ENCODE results near the gene IL25.

Gene IL25

GRCh38 chr14:23409475-23409874 is 36.9 kb downstream of the IL25 start:
- Histone ChIP-seq H2AK5ac (ENCODE audit: low read depth, low read length) (peak overlapping the region; percentile 57), H3K9me3 (replicated peaks in 1 of 2; ENCODE audit: control insufficient read depth in 2 of 2, insufficient read depth in 1 of 2, low read depth in 1 of 2, low read length in 2 of 2) (no peaks in the 10 kb centered on the region), H3K27ac (replicated peaks; ENCODE audit: low read length) (no peak overlapping the region), H2BK5ac (ENCODE audit: low read length) (peak overlapping the region; percentile 43), H2BK12ac (ENCODE audit: low read length) (no peak overlapping the region), H3K36me3 (replicated peaks in 1 of 2; ENCODE audit: control insufficient read depth in 2 of 2, insufficient read depth in 2 of 2, low read length in 2 of 2) (no peaks in the 10 kb centered on the region), H3K4me1 (ENCODE audit: control insufficient read depth in 2 of 2, insufficient read depth in 1 of 2, low read depth in 1 of 2, low read length in 2 of 2) (peaks cover 5% of the 10 kb centered on the region in 2 donors), H4K91ac (ENCODE audit: low read depth, low read length, poor library complexity) (no peak overlapping the region), H3K4me3 (ENCODE audit: low read length in 2 of 2) (no peak overlapping the region), H2BK15ac (ENCODE audit: low read length) (no peak overlapping the region), H3K79me1 (ENCODE audit: low read depth, low read length) (peaks cover 1% of the 10 kb centered on the region), H3K4me2 (ENCODE audit: insufficient read depth, low read length, poor library complexity, severe bottlenecking) (no peak overlapping the region), H4K8ac (ENCODE audit: low read depth, low read length) (no peak overlapping the region), H2AFZ (ENCODE audit: low read length) (no peak overlapping the region), H3K14ac (ENCODE audit: low read length) (no peak overlapping the region), H3K18ac (ENCODE audit: low read length) (peak overlapping the region; percentile 15), H3K4ac (ENCODE audit: low read length) (no peak overlapping the region), H2BK120ac (ENCODE audit: low read depth, low read length) (no peak overlapping the region), H3K23ac (ENCODE audit: low read depth, low read length, poor library complexity) (no peak overlapping the region), H3K9ac (ENCODE audit: low read depth, low read length, poor library complexity) (no peak overlapping the region), H3K27me3 (ENCODE audit: control insufficient read depth in 3 of 3, insufficient read depth in 3 of 3, low read depth in 1 of 3, low read length in 3 of 3) (peaks cover 0 to 63% (median 0%) of the 10 kb centered on the region in 3 experiments)
- DNase-seq (ENCODE audit: low spot score): no peak
- no CpG with 5 or more reads among the region's 2 CpGs for WGBS, 2 donors (ENCODE audit: extremely low coverage in 2 of 2, insufficient read length in 2 of 2, insufficient replicate concordance in 1 of 2)

- H3K18ac ChIP-seq (ENCODE audit: low read length): peak overlapping the region; percentile 61
- peak overlapping the region; percentile 57 for H2AK5ac ChIP-seq (ENCODE audit: low read depth, low read length)
- no peak overlapping the region for H3K4ac ChIP-seq (ENCODE audit: low read length)
- H2BK120ac ChIP-seq (ENCODE audit: low read depth, low read length): no peak overlapping the region
- H3K23ac ChIP-seq (ENCODE audit: low read depth, low read length, poor library complexity): no peak overlapping the region
- H4K91ac ChIP-seq (ENCODE audit: low read depth, low read length, poor library complexity): no peak overlapping the region
- H3K4me3 ChIP-seq (ENCODE audit: low read length in 2 of 2): no peak overlapping the region
- no peak overlapping the region for H3K27ac ChIP-seq (replicated peaks; ENCODE audit: low read length)
- no CpG with 5 or more reads among the region's 14 CpGs for WGBS, 2 donors (ENCODE audit: extremely low coverage in 2 of 2, insufficient read length in 2 of 2, insufficient replicate concordance in 1 of 2)
- H3K27me3 ChIP-seq (ENCODE audit: control insufficient read depth in 3 of 3, insufficient read depth in 3 of 3, low read depth in 1 of 3, low read length in 3 of 3): peaks cover 0 to 57% (median 0%) of the 10 kb centered on the region in 3 experiments
- no peak overlapping the region for H3K4me2 ChIP-seq (ENCODE audit: insufficient read depth, low read length, poor library complexity, severe bottlenecking)
- DNase-seq (ENCODE audit: low spot score): no peak
- H3K14ac ChIP-seq (ENCODE audit: low read length): no peak overlapping the region
- H3K4me1 ChIP-seq (ENCODE audit: control insufficient read depth in 2 of 2, insufficient read depth in 1 of 2, low read depth in 1 of 2, low read length in 2 of 2): peaks cover 5% of the 10 kb centered on the region in 2 donors
- peak overlapping the region; percentile 8 for H2BK15ac ChIP-seq (ENCODE audit: low read length)
- H2BK5ac ChIP-seq (ENCODE audit: low read length): peak overlapping the region; percentile 43
- no peak overlapping the region for H2BK12ac ChIP-seq (ENCODE audit: low read length)
- no peaks in the 10 kb centered on the region for H3K79me1 ChIP-seq (ENCODE audit: low read depth, low read length)
- H3K9ac ChIP-seq (ENCODE audit: low read depth, low read length, poor library complexity): no peak overlapping the region
- H3K9me3 ChIP-seq (replicated peaks in 1 of 2; ENCODE audit: control insufficient read depth in 2 of 2, insufficient read depth in 1 of 2, low read depth in 1 of 2, low read length in 2 of 2): no peaks in the 10 kb centered on the region
- H2AFZ ChIP-seq (ENCODE audit: low read length): no peak overlapping the region
- H3K36me3 ChIP-seq (replicated peaks in 1 of 2; ENCODE audit: control insufficient read depth in 2 of 2, insufficient read depth in 2 of 2, low read length in 2 of 2): no peaks in the 10 kb centered on the region
- no peak overlapping the region for H4K8ac ChIP-seq (ENCODE audit: low read depth, low read length)
These were observed 37.5 kb downstream of the IL25 start for GRCh38 chr14:23409966-23410635.

- no peaks in the 10 kb centered on the region for H3K79me1 ChIP-seq (ENCODE audit: low read depth, low read length)
- peak overlapping the region; percentile 82 for H3K18ac ChIP-seq (ENCODE audit: low read length)
- peak overlapping the region; percentile 30 for H2BK5ac ChIP-seq (ENCODE audit: low read length)
- H2BK15ac ChIP-seq (ENCODE audit: low read length): no peak overlapping the region
- no peak overlapping the region for H3K27ac ChIP-seq (replicated peaks; ENCODE audit: low read length)
- H3K9me3 ChIP-seq (replicated peaks in 1 of 2; ENCODE audit: control insufficient read depth in 2 of 2, insufficient read depth in 1 of 2, low read depth in 1 of 2, low read length in 2 of 2): no peaks in the 10 kb centered on the region
- H3K9ac ChIP-seq (ENCODE audit: low read depth, low read length, poor library complexity): no peak overlapping the region
- H3K4ac ChIP-seq (ENCODE audit: low read length): no peak overlapping the region
- H4K91ac ChIP-seq (ENCODE audit: low read depth, low read length, poor library complexity): no peak overlapping the region
- H3K23ac ChIP-seq (ENCODE audit: low read depth, low read length, poor library complexity): peak overlapping the region; percentile 9
- no peak for DNase-seq (ENCODE audit: low spot score)
- no peak overlapping the region for H2BK12ac ChIP-seq (ENCODE audit: low read length)
- H2AFZ ChIP-seq (ENCODE audit: low read length): peak overlapping the region; percentile 16
- H3K4me2 ChIP-seq (ENCODE audit: insufficient read depth, low read length, poor library complexity, severe bottlenecking): no peak overlapping the region
- no peaks in the 10 kb centered on the region for H3K36me3 ChIP-seq (replicated peaks in 1 of 2; ENCODE audit: control insufficient read depth in 2 of 2, insufficient read depth in 2 of 2, low read length in 2 of 2)
- no peak overlapping the region for H2BK120ac ChIP-seq (ENCODE audit: low read depth, low read length)
- peaks cover 0 to 41% (median 0%) of the 10 kb centered on the region in 3 experiments for H3K27me3 ChIP-seq (ENCODE audit: control insufficient read depth in 3 of 3, insufficient read depth in 3 of 3, low read depth in 1 of 3, low read length in 3 of 3)
- peak overlapping the region; percentile 19 for H2AK5ac ChIP-seq (ENCODE audit: low read depth, low read length)
- H3K4me3 ChIP-seq (ENCODE audit: low read length in 2 of 2): no peak overlapping the region
- H3K4me1 ChIP-seq (ENCODE audit: control insufficient read depth in 2 of 2, insufficient read depth in 1 of 2, low read depth in 1 of 2, low read length in 2 of 2): peaks cover 5% of the 10 kb centered on the region in 2 donors
- WGBS, 2 donors (ENCODE audit: extremely low coverage in 2 of 2, insufficient read length in 2 of 2, insufficient replicate concordance in 1 of 2): no CpG with 5 or more reads among the region's 14 CpGs
- no peak overlapping the region for H4K8ac ChIP-seq (ENCODE audit: low read depth, low read length)
- H3K14ac ChIP-seq (ENCODE audit: low read length): no peak overlapping the region
These were observed 39.2 kb downstream of the IL25 start for GRCh38 chr14:23411563-23412525.

- no peak overlapping the region for H2AFZ ChIP-seq (ENCODE audit: low read length)
- no peaks in the 10 kb centered on the region for H3K36me3 ChIP-seq (replicated peaks in 1 of 2; ENCODE audit: control insufficient read depth in 2 of 2, insufficient read depth in 2 of 2, low read length in 2 of 2)
- no peaks in the 10 kb centered on the region for H3K79me1 ChIP-seq (ENCODE audit: low read depth, low read length)
- peaks cover 0 to 24% (median 0%) of the 10 kb centered on the region in 3 experiments for H3K27me3 ChIP-seq (ENCODE audit: control insufficient read depth in 3 of 3, insufficient read depth in 3 of 3, low read depth in 1 of 3, low read length in 3 of 3)
- H3K4ac ChIP-seq (ENCODE audit: low read length): peak overlapping the region; percentile 40
- H3K4me2 ChIP-seq (ENCODE audit: insufficient read depth, low read length, poor library complexity, severe bottlenecking): no peak overlapping the region
- peak overlapping the region; percentile 75 for H2BK15ac ChIP-seq (ENCODE audit: low read length)
- WGBS, 2 donors (ENCODE audit: extremely low coverage in 2 of 2, insufficient read length in 2 of 2, insufficient replicate concordance in 1 of 2): no CpG with 5 or more reads among the region's 16 CpGs
- peak overlapping the region; percentile 99 for H3K14ac ChIP-seq (ENCODE audit: low read length)
- no peak for DNase-seq (ENCODE audit: low spot score)
- H3K4me3 ChIP-seq (ENCODE audit: low read length in 2 of 2): no peak overlapping the region
- H3K23ac ChIP-seq (ENCODE audit: low read depth, low read length, poor library complexity): no peak overlapping the region
- H3K4me1 ChIP-seq (ENCODE audit: control insufficient read depth in 2 of 2, insufficient read depth in 1 of 2, low read depth in 1 of 2, low read length in 2 of 2): peaks cover 5% of the 10 kb centered on the region in 2 donors
- peak overlapping the region; percentile 22 for H3K18ac ChIP-seq (ENCODE audit: low read length)
- no peak overlapping the region for H4K8ac ChIP-seq (ENCODE audit: low read depth, low read length)
- no peak overlapping the region for H3K27ac ChIP-seq (replicated peaks; ENCODE audit: low read length)
- no peak overlapping the region for H2BK12ac ChIP-seq (ENCODE audit: low read length)
- no peak overlapping the region for H4K91ac ChIP-seq (ENCODE audit: low read depth, low read length, poor library complexity)
- no peak overlapping the region for H2BK120ac ChIP-seq (ENCODE audit: low read depth, low read length)
- H3K9me3 ChIP-seq (replicated peaks in 1 of 2; ENCODE audit: control insufficient read depth in 2 of 2, insufficient read depth in 1 of 2, low read depth in 1 of 2, low read length in 2 of 2): no peaks in the 10 kb centered on the region
- no peak overlapping the region for H3K9ac ChIP-seq (ENCODE audit: low read depth, low read length, poor library complexity)
- no peak overlapping the region for H2AK5ac ChIP-seq (ENCODE audit: low read depth, low read length)
- peak overlapping the region; percentile 44 for H2BK5ac ChIP-seq (ENCODE audit: low read length)
These were observed 41.1 kb downstream of the IL25 start for GRCh38 chr14:23413681-23414080.
